Measurements from ENCODE around the gene CHN2. TPM values are rescaled to one million over a fixed set of nuclear protein-coding genes. Genes with fewer than 3 reads are reported as not detected.

CHN2 gene
- total and polyA plus RNA-seq, 10 donors: 4.2 to 52.0 (median 28.5) TPM

GRCh38 chr7:29469281-29469680 lies 274.7 kb downstream of the CHN2 start:
- Histone ChIP-seq H3K27me3 (replicated peaks in 1 of 7) (no peaks in the 10 kb centered on the region), H3K27ac (no peak overlapping the region), H3K4me3 (no peak overlapping the region), H3K36me3 (no peaks in the 10 kb centered on the region), H3K4me1 (no peaks in the 10 kb centered on the region), H3K9me3 (no peaks in the 10 kb centered on the region)
- TF ChIP-seq POLR2A (IDR thresholded peaks at IDR 0.05) (no peak), CTCF (IDR thresholded peaks at IDR 0.05 in 8 of 11, conservative IDR thresholded peaks at IDR 0.05 in 3 of 11) (no peak), POLR2AphosphoS5 (IDR thresholded peaks at IDR 0.05) (no peak)
- intact Hi-C loops (cut with DNase I; ENCODE audit: low total_unique reads): no loop called here
- DNase-seq: no peak
- 91 to 96% (median 91%) methylated on average over 3 of the region's 3 CpGs for WGBS, 5 donors

- no peak overlapping the region for H3K4me3 ChIP-seq
- H3K9me3 ChIP-seq: no peaks in the 10 kb centered on the region
- intact Hi-C loops (cut with DNase I; ENCODE audit: low total_unique reads): no loop called here
- H3K27me3 ChIP-seq (replicated peaks in 1 of 7): no peaks in the 10 kb centered on the region
- H3K36me3 ChIP-seq: no peaks in the 10 kb centered on the region
- no peak for TF ChIP-seq POLR2AphosphoS5 (IDR thresholded peaks at IDR 0.05)
- TF ChIP-seq CTCF (IDR thresholded peaks at IDR 0.05 in 8 of 11, conservative IDR thresholded peaks at IDR 0.05 in 3 of 11): no peak
- TF ChIP-seq POLR2A (IDR thresholded peaks at IDR 0.05): no peak
- 95 to 99% (median 96%) methylated on average over 3 of the region's 3 CpGs for WGBS, 5 donors
- no peak for DNase-seq
- H3K27ac ChIP-seq: no peak overlapping the region
- no peaks in the 10 kb centered on the region for H3K4me1 ChIP-seq
Measured at GRCh38 chr7:29469976-29470557, 275.5 kb downstream of the CHN2 start.

- no peaks in the 10 kb centered on the region for H3K36me3 ChIP-seq
- TF ChIP-seq POLR2A (IDR thresholded peaks at IDR 0.05) (no peak), POLR2AphosphoS5 (IDR thresholded peaks at IDR 0.05) (no peak), CTCF (IDR thresholded peaks at IDR 0.05 in 8 of 11, conservative IDR thresholded peaks at IDR 0.05 in 3 of 11) (no peak)
- H3K4me1 ChIP-seq: no peaks in the 10 kb centered on the region
- 84 to 91% (median 88%) methylated on average over 13 of the region's 13 CpGs for WGBS, 5 donors
- no peak for DNase-seq
- H3K27me3 ChIP-seq (replicated peaks in 1 of 7): no peaks in the 10 kb centered on the region
- intact Hi-C loops (cut with DNase I; ENCODE audit: low total_unique reads): no loop called here
- H3K4me3 ChIP-seq: no peak overlapping the region
- H3K9me3 ChIP-seq: no peaks in the 10 kb centered on the region
- H3K27ac ChIP-seq: no peak overlapping the region
Measured at GRCh38 chr7:29471444-29472138, 277.0 kb downstream of the CHN2 start.

- TF ChIP-seq POLR2A (IDR thresholded peaks at IDR 0.05) (no peak), CTCF (IDR thresholded peaks at IDR 0.05 in 8 of 11, conservative IDR thresholded peaks at IDR 0.05 in 3 of 11) (no peak), POLR2AphosphoS5 (IDR thresholded peaks at IDR 0.05) (no peak)
- no peaks in the 10 kb centered on the region for H3K27me3 ChIP-seq (replicated peaks in 1 of 7)
- no peak overlapping the region for H3K4me3 ChIP-seq
- WGBS, 5 donors: 69 to 95% (median 83%) methylated on average over 4 of the region's 4 CpGs
- DNase-seq: no peak
- no peaks in the 10 kb centered on the region for H3K9me3 ChIP-seq
- intact Hi-C loops (cut with DNase I; ENCODE audit: low total_unique reads): no loop called here
- H3K36me3 ChIP-seq: no peaks in the 10 kb centered on the region
- H3K27ac ChIP-seq: no peak overlapping the region
- H3K4me1 ChIP-seq: no peaks in the 10 kb centered on the region
Measured at GRCh38 chr7:29476916-29477315, 282.3 kb downstream of the CHN2 start.

Data from spleen (tissue), 11 donors.